ENCODE data around the gene ACOT7.

ACOT7 gene

DNA sequence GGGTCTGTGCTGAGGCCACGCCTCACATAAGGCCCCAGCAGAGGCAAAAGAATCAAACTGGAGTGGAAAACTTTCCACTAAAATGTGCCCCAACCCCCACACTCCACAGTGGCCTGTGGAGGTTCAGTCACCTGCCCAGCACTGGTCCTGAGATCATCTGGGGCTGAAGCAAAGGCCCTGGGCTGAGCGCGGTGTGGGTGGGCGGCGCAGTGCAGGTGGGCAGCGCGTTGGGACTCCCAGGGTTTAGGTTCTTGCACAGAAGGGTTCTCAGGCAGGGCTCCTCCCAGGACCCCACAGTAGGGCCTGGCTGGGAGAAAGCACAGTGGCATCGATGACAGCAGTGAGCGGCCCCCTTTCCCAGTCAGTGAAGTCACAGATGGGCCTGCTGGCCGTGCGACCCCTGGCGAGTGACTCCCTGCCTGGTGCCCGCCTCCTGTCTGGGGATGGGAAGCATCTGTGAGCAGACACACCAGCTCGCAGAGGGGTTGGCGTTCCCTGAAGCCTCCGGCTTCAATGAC is 118.9 kb downstream of the ACOT7 start:
- H3K9me3 ChIP-seq (replicated peaks; ENCODE audit: insufficient read depth, low read length) = no peaks in the 10 kb centered on the region
- no peak for DNase-seq
- H3K36me3 ChIP-seq (replicated peaks; ENCODE audit: insufficient read depth, low read length) = no peaks in the 10 kb centered on the region
- no peak overlapping the region for H3K9ac ChIP-seq (ENCODE audit: low read length)
- H3K4me1 ChIP-seq (ENCODE audit: low read length) = no peaks in the 10 kb centered on the region
- H3K4me2 ChIP-seq (ENCODE audit: low read depth, low read length) = no peak overlapping the region
- H3K27ac ChIP-seq (ENCODE audit: low read length) = no peak overlapping the region
- H3K9me2 ChIP-seq (replicated peaks; ENCODE audit: insufficient read depth, low read length) = no peaks in the 10 kb centered on the region
- H3F3A ChIP-seq (ENCODE audit: insufficient read depth, low read length) = no peaks in the 10 kb centered on the region
- no peaks in the 10 kb centered on the region for H4K20me1 ChIP-seq (ENCODE audit: insufficient read depth, low read length)
- H3K4me3 ChIP-seq (ENCODE audit: low read length) = no peak overlapping the region
- H2AFZ ChIP-seq (ENCODE audit: low read length) = no peak overlapping the region
- no peaks in the 10 kb centered on the region for H3K27me3 ChIP-seq (replicated peaks; ENCODE audit: insufficient read depth, low read length)
- TF ChIP-seq EZH2 (optimal IDR thresholded peaks at IDR 0.05; ENCODE audit: low read depth, low read length) (no peak), EZH2phosphoT487 (IDR thresholded peaks at IDR 0.05; ENCODE audit: low read length) (no peak)
- TF ChIP-seq, protein P1, sequence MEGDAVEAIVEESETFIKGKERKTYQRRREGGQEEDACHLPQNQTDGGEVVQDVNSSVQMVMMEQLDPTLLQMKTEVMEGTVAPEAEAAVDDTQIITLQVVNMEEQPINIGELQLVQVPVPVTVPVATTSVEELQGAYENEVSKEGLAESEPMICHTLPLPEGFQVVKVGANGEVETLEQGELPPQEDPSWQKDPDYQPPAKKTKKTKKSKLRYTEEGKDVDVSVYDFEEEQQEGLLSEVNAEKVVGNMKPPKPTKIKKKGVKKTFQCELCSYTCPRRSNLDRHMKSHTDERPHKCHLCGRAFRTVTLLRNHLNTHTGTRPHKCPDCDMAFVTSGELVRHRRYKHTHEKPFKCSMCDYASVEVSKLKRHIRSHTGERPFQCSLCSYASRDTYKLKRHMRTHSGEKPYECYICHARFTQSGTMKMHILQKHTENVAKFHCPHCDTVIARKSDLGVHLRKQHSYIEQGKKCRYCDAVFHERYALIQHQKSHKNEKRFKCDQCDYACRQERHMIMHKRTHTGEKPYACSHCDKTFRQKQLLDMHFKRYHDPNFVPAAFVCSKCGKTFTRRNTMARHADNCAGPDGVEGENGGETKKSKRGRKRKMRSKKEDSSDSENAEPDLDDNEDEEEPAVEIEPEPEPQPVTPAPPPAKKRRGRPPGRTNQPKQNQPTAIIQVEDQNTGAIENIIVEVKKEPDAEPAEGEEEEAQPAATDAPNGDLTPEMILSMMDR (IDR thresholded peaks at IDR 0.05; ENCODE audit: low read length) = no peak
- H3K79me2 ChIP-seq (ENCODE audit: low read length) = no peaks in the 10 kb centered on the region

DNA sequence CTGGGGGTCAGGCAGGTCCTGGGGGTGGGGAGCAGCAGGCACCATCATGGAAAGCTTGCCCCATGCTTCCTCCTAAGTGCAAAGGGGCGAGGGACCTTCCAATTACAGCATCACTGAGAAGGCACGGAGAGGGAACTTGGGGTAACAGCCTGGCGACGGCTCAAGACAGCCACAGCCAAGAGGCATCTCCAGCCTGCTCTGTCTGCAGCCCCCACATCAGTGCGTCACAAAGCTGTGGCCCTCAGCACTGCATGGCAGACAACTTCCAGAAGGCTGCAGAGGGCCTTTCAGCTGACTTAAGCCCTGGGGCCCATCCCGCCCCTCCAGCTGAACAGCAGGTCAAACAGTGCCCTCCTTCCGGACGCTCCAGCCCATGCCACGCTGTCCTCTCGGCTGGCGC is 119.5 kb downstream of the ACOT7 start:
- Histone ChIP-seq H3K9me2 (replicated peaks; ENCODE audit: insufficient read depth, low read length) (no peaks in the 10 kb centered on the region), H3K4me1 (ENCODE audit: low read length) (no peaks in the 10 kb centered on the region), H3K9me3 (replicated peaks; ENCODE audit: insufficient read depth, low read length) (no peaks in the 10 kb centered on the region), H3K27ac (ENCODE audit: low read length) (no peak overlapping the region), H2AFZ (ENCODE audit: low read length) (no peak overlapping the region), H3K36me3 (replicated peaks; ENCODE audit: insufficient read depth, low read length) (no peaks in the 10 kb centered on the region), H3K4me2 (ENCODE audit: low read depth, low read length) (no peak overlapping the region), H3K4me3 (ENCODE audit: low read length) (no peak overlapping the region), H3K27me3 (replicated peaks; ENCODE audit: insufficient read depth, low read length) (no peaks in the 10 kb centered on the region), H3F3A (ENCODE audit: insufficient read depth, low read length) (no peaks in the 10 kb centered on the region), H4K20me1 (ENCODE audit: insufficient read depth, low read length) (no peaks in the 10 kb centered on the region), H3K9ac (ENCODE audit: low read length) (no peak overlapping the region), H3K79me2 (ENCODE audit: low read length) (no peaks in the 10 kb centered on the region)
- TF ChIP-seq, protein P1 (IDR thresholded peaks at IDR 0.05; ENCODE audit: low read length) = no peak
- TF ChIP-seq EZH2phosphoT487 (IDR thresholded peaks at IDR 0.05; ENCODE audit: low read length) (no peak), EZH2 (optimal IDR thresholded peaks at IDR 0.05; ENCODE audit: low read depth, low read length) (no peak)
- no peak for DNase-seq

DNA sequence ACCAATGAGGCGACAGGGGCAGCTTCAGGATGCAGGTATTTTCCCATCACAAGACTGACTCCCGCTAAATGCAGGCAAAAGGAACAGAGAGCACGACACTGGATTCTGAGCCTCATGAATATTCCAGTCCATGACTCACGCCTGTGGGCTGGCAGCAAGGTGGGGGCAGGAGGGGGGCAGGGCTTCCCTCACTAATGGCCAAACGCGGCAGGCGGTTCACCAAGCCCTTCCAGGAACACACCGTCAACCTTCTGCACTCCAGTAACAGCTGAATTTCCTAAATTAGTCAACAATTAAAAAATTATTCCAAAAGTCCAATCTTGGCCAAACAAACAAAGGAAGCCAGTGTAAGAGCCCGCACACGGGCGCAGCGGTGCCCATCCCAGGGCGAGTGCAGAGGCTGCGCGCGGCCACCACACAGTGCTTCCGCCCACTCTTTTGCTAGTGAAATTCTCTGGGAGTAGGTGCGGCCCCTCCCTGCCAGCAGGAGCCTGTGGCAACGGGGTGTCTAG is 120.1 kb downstream of the ACOT7 start:
- no peak for DNase-seq

More for the DNA sequence above, 120.1 kb downstream of the ACOT7 start:
- Histone ChIP-seq H4K20me1 (ENCODE audit: insufficient read depth, low read length) (no peaks in the 10 kb centered on the region), H3K27ac (ENCODE audit: low read length) (no peak overlapping the region), H3K4me3 (ENCODE audit: low read length) (no peak overlapping the region), H3K9me3 (replicated peaks; ENCODE audit: insufficient read depth, low read length) (no peaks in the 10 kb centered on the region), H3K4me1 (ENCODE audit: low read length) (no peaks in the 10 kb centered on the region), H3K9me2 (replicated peaks; ENCODE audit: insufficient read depth, low read length) (no peaks in the 10 kb centered on the region), H2AFZ (ENCODE audit: low read length) (no peak overlapping the region), H3K4me2 (ENCODE audit: low read depth, low read length) (no peak overlapping the region), H3F3A (ENCODE audit: insufficient read depth, low read length) (no peaks in the 10 kb centered on the region), H3K27me3 (replicated peaks; ENCODE audit: insufficient read depth, low read length) (no peaks in the 10 kb centered on the region), H3K79me2 (ENCODE audit: low read length) (no peaks in the 10 kb centered on the region), H3K36me3 (replicated peaks; ENCODE audit: insufficient read depth, low read length) (no peaks in the 10 kb centered on the region), H3K9ac (ENCODE audit: low read length) (no peak overlapping the region)
- TF ChIP-seq, protein P1 (IDR thresholded peaks at IDR 0.05; ENCODE audit: low read length) = no peak
- TF ChIP-seq EZH2phosphoT487 (IDR thresholded peaks at IDR 0.05; ENCODE audit: low read length) (no peak), EZH2 (optimal IDR thresholded peaks at IDR 0.05; ENCODE audit: low read depth, low read length) (no peak)
